ENCODE results near the gene C1QTNF5.

C1QTNF5 gene

DNA sequence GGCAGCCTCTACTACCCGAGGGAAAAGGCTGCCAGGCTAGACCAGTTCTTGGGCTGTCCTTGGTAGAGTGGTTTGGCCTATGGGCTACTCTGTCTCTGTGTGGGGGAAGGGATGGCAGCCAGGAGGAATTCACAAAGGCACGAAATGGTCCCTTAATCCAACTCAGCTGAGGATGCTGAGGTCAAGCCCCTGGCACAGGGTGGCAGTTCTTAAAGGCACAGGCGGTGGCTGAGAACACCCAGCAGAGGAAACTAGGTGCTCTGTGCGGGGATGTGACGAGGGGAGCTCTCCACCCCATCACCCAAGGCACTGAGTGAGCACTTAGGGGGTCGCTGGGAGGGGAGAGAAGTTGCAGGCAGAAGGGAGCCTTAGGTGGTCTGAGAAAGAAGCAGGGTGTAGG, 5.9 kb upstream of the C1QTNF5 start, which contains the start of gene MFRP:
Gene MFRP, minus strand, starts transcription at position 101 of the 400 bp plus-strand sequence. CDS start 192 bp downstream, outside the sequence.
- TF ChIP-seq YY1 (IDR thresholded peaks at IDR 0.05; ENCODE audit: low read depth) (no peak), EP300 (IDR thresholded peaks at IDR 0.05; ENCODE audit: borderline replicate concordance) (no peak)
- TF ChIP-seq, protein P1, sequence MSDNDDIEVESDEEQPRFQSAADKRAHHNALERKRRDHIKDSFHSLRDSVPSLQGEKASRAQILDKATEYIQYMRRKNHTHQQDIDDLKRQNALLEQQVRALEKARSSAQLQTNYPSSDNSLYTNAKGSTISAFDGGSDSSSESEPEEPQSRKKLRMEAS (IDR thresholded peaks at IDR 0.05): no peak

DNA sequence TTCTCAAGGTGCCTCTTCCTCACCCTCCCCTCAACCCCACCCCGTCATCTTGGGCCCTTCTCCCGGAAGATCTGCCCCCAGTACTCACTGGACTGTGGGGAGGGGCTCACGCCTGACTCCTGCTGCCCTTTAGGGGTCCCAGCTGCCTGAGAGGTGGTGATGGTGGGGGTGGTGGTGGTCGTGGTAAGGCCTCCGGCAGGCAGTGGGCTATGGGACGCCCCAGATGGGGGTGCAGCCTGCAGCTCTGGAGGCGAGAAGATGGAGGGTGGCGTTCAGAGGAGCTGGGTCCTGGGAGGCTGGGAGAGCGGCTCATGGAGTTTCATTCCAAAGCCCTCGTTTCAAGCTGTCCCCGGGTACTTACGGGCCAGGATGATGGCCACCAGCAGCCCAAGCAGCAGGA, 5.0 kb upstream of the C1QTNF5 start:
- TF ChIP-seq, protein P2, sequence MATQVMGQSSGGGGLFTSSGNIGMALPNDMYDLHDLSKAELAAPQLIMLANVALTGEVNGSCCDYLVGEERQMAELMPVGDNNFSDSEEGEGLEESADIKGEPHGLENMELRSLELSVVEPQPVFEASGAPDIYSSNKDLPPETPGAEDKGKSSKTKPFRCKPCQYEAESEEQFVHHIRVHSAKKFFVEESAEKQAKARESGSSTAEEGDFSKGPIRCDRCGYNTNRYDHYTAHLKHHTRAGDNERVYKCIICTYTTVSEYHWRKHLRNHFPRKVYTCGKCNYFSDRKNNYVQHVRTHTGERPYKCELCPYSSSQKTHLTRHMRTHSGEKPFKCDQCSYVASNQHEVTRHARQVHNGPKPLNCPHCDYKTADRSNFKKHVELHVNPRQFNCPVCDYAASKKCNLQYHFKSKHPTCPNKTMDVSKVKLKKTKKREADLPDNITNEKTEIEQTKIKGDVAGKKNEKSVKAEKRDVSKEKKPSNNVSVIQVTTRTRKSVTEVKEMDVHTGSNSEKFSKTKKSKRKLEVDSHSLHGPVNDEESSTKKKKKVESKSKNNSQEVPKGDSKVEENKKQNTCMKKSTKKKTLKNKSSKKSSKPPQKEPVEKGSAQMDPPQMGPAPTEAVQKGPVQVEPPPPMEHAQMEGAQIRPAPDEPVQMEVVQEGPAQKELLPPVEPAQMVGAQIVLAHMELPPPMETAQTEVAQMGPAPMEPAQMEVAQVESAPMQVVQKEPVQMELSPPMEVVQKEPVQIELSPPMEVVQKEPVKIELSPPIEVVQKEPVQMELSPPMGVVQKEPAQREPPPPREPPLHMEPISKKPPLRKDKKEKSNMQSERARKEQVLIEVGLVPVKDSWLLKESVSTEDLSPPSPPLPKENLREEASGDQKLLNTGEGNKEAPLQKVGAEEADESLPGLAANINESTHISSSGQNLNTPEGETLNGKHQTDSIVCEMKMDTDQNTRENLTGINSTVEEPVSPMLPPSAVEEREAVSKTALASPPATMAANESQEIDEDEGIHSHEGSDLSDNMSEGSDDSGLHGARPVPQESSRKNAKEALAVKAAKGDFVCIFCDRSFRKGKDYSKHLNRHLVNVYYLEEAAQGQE (IDR thresholded peaks at IDR 0.05; ENCODE audit: low read depth): no peak
- TF ChIP-seq, protein P1 (IDR thresholded peaks at IDR 0.05): no peak
- no peak for TF ChIP-seq EGR1 (IDR thresholded peaks at IDR 0.05)

DNA sequence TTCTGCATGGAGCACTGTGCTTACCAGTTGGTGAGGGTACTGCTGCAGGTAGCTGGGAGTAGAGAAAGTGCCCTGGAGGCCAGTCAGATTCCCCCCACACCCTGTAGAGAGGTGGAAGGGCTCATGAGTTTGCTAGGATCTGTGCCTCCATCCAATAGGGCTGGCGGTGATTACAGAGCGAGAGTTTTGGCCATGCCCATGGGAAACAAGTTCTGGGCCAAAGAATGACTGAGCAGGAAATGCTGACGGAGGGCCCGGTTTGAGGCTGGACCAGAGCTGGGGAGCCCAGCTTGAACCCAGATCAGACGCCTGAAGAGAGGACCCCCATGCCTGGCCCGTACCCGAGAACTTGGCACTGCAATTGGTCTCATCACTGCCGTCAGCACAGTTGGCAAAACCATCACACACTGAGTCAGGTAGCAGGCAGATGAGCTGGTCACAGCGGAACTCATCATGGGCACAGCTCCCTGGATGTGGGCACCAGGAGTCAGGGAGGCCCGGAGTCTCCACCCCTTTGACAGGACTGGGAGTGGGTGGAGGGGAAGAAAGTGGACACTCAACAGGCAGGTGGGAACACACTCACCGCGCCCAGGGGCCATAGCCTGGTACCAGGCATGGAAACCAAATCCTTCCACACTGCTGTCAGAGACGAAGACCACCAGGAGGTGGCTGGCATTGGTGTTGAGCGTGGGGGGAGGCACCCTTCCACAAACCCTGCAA, 3.8 kb upstream of the C1QTNF5 start:
- TF ChIP-seq EGR1 (IDR thresholded peaks at IDR 0.05) (no peak), EP300 (IDR thresholded peaks at IDR 0.05; ENCODE audit: borderline replicate concordance) (no peak), RAD21 (IDR thresholded peaks at IDR 0.05; ENCODE audit: low read depth) (no peak), FOXM1 (IDR thresholded peaks at IDR 0.05; ENCODE audit: borderline replicate concordance, low read depth) (no peak), TAF1 (IDR thresholded peaks at IDR 0.05; ENCODE audit: low read depth) (no peak), TEAD4 (IDR thresholded peaks at IDR 0.05) (no peak), TCF12 (IDR thresholded peaks at IDR 0.05; ENCODE audit: low read depth) (no peak), ZBTB7A (IDR thresholded peaks at IDR 0.05; ENCODE audit: low read depth) (no peak), NFIC (IDR thresholded peaks at IDR 0.05) (no peak), CEBPB (IDR thresholded peaks at IDR 0.05) (no peak), YY1 (IDR thresholded peaks at IDR 0.05; ENCODE audit: low read depth) (no peak), CREB1 (IDR thresholded peaks at IDR 0.05; ENCODE audit: low read depth) (no peak)
- TF ChIP-seq, protein P2 (IDR thresholded peaks at IDR 0.05; ENCODE audit: low read depth): no peak
- TF ChIP-seq, protein P3, sequence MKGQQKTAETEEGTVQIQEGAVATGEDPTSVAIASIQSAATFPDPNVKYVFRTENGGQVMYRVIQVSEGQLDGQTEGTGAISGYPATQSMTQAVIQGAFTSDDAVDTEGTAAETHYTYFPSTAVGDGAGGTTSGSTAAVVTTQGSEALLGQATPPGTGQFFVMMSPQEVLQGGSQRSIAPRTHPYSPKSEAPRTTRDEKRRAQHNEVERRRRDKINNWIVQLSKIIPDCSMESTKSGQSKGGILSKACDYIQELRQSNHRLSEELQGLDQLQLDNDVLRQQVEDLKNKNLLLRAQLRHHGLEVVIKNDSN (IDR thresholded peaks at IDR 0.05): no peak
- TF ChIP-seq, protein P1 (IDR thresholded peaks at IDR 0.05): no peak

DNA sequence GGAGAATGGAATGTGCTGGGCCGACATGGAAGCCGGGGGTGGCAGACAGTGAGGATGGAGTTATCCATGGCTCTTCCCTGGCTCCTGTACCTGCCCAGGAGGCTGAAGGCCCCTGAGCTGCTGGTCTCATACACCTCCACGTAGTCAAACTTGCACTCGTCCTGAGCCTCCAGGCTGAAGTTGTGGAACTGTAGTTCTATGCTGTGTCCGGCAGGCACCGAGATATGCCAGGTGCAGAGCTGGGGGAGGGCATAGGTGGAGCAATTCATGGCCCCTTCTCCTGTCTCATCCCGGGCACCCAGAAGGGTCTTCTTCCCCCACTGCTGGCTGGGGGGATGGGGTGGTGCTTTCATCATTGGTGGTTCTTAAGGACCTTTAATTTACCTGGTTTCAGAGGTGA, 3.0 kb upstream of the C1QTNF5 start:
- TF ChIP-seq, protein P1 (IDR thresholded peaks at IDR 0.05): no peak
- no peak for TF ChIP-seq YY1 (IDR thresholded peaks at IDR 0.05; ENCODE audit: low read depth)
- no peak for TF ChIP-seq RAD21 (IDR thresholded peaks at IDR 0.05; ENCODE audit: low read depth)
- TF ChIP-seq, protein P2 (IDR thresholded peaks at IDR 0.05; ENCODE audit: low read depth): no peak
- TF ChIP-seq NFIC (IDR thresholded peaks at IDR 0.05): no peak
- no peak for TF ChIP-seq EGR1 (IDR thresholded peaks at IDR 0.05)
- TF ChIP-seq TCF12 (IDR thresholded peaks at IDR 0.05; ENCODE audit: low read depth): no peak
- TF ChIP-seq CREB1 (IDR thresholded peaks at IDR 0.05; ENCODE audit: low read depth): no peak
- no peak for TF ChIP-seq ZBTB7A (IDR thresholded peaks at IDR 0.05; ENCODE audit: low read depth)
- TF ChIP-seq EP300 (IDR thresholded peaks at IDR 0.05; ENCODE audit: borderline replicate concordance): no peak
- no peak for TF ChIP-seq TEAD4 (IDR thresholded peaks at IDR 0.05)
- no peak for TF ChIP-seq CEBPB (IDR thresholded peaks at IDR 0.05)
- TF ChIP-seq TAF1 (IDR thresholded peaks at IDR 0.05; ENCODE audit: low read depth): no peak
- TF ChIP-seq, protein P3 (IDR thresholded peaks at IDR 0.05): no peak
- no peak for TF ChIP-seq FOXM1 (IDR thresholded peaks at IDR 0.05; ENCODE audit: borderline replicate concordance, low read depth)

Measured in Ishikawa (cell line).